Measurements from ENCODE around the gene LRRC59. TPM values are rescaled to one million over a fixed set of nuclear protein-coding genes. Genes with fewer than 3 reads are reported as not detected.
A peak's percentile ranks its signal among the peaks of the same experiment; 100 is the strongest.

Gene LRRC59
- total RNA-seq, 1 experiment from 2014 or later: 108 TPM

- ChIA-PET CTCF (interaction anchor here (1.2 to 5.0 kb wide), 5 partner anchors 14 to 147 kb away, joined by 8 to 31 read pairs (median 17); partner anchors contain the start of genes COL1A1 and LRRC59), POLR2A (interaction anchor here (1.0 to 1.6 kb wide), 2 partner anchors 14 to 21 kb away, joined by 3 to 7 read pairs; no protein-coding TSS in a partner anchor)
- ATAC-seq: no peak
- no peaks in the 10 kb centered on the region for H3K36me3 Mint-ChIP-seq
- peaks cover 11% of the 10 kb centered on the region for H3K27me3 Mint-ChIP-seq (ENCODE audit: low read depth)
- H3K9me3 Mint-ChIP-seq: no peaks in the 10 kb centered on the region
- no peak overlapping the region for H3K27ac Mint-ChIP-seq
- TF ChIP-seq FOXK1 (CRISPR knock-in tag; IDR thresholded peaks at IDR 0.05) (no peak), ZNF281 (CRISPR knock-in tag; IDR thresholded peaks at IDR 0.05) (no peak), ATF2 (CRISPR knock-in tag; IDR thresholded peaks at IDR 0.05; ENCODE audit: borderline replicate concordance, low read depth) (no peak), ZSCAN18 (CRISPR knock-in tag; IDR thresholded peaks at IDR 0.05) (no peak), ZNF425 (CRISPR knock-in tag; conservative IDR thresholded peaks at IDR 0.05) (no peak), NR2C2 (CRISPR knock-in tag; IDR thresholded peaks at IDR 0.05) (no peak), SOX15 (CRISPR knock-in tag; IDR thresholded peaks at IDR 0.05) (no peak), RELA (CRISPR knock-in tag; IDR thresholded peaks at IDR 0.05; ENCODE audit: borderline replicate concordance) (no peak), FOXP4 (CRISPR knock-in tag; IDR thresholded peaks at IDR 0.05) (no peak), ATF1 (CRISPR knock-in tag; IDR thresholded peaks at IDR 0.05) (no peak), MLX (CRISPR knock-in tag; IDR thresholded peaks at IDR 0.05) (no peak)
- peaks cover 32% of the 10 kb centered on the region for H3K4me1 Mint-ChIP-seq
- DNase-seq (ENCODE audit: low spot score): no peak
- H3K4me3 Mint-ChIP-seq: peak overlapping the region; percentile 93
These were observed 49.4 kb downstream of the LRRC59 start for GRCh38 chr17:50347894-50348291.

- Mint-ChIP-seq H3K9me3 (no peaks in the 10 kb centered on the region), H3K4me3 (peak overlapping the region; percentile 93), H3K36me3 (no peaks in the 10 kb centered on the region), H3K4me1 (peaks cover 32% of the 10 kb centered on the region), H3K27me3 (ENCODE audit: low read depth) (peaks cover 11% of the 10 kb centered on the region), H3K27ac (no peak overlapping the region)
- peak; percentile 10 for ATAC-seq
- TF ChIP-seq TEAD1 (CRISPR knock-in tag; IDR thresholded peaks at IDR 0.05) (peak; percentile 33; the same call in 1 of the 2 replicates), USF1 (CRISPR knock-in tag; IDR thresholded peaks at IDR 0.05) (0 out of 2 replicates have a peak, but pooled peaks have one; percentile 21), NR2C2 (CRISPR knock-in tag; IDR thresholded peaks at IDR 0.05) (no peak), ZNF281 (CRISPR knock-in tag; IDR thresholded peaks at IDR 0.05) (0 out of 2 replicates have a peak, but pooled peaks have one; percentile 18)
- ChIA-PET POLR2A (interaction anchor here (1.6 kb wide), 1 partner anchor 15 kb away, joined by 7 read pairs; no protein-coding TSS in a partner anchor), CTCF (interaction anchor here (0.6 to 5.0 kb wide), 9 partner anchors 13 to 178 kb away, joined by 3 to 31 read pairs (median 11); partner anchors contain the start of genes COL1A1, LRRC59 and TMEM92)
- DNase-seq (ENCODE audit: low spot score): peak; percentile 56
These were observed 50.0 kb downstream of the LRRC59 start for GRCh38 chr17:50347117-50347893.
